ENCODE measurements around the gene SRP14.
A peak's percentile ranks its signal among the peaks of the same experiment; 100 is the strongest.

SRP14 gene

GRCh38 chr15:40080847-40081246 lies 41.9 kb upstream of the SRP14 start:
- Histone ChIP-seq H4K91ac (ENCODE audit: low read depth, low read length, poor library complexity) (no peak overlapping the region), H3K9ac (ENCODE audit: low read depth, low read length, poor library complexity) (no peak overlapping the region), H3K27me3 (ENCODE audit: control insufficient read depth in 3 of 3, insufficient read depth in 3 of 3, low read depth in 1 of 3, low read length in 3 of 3) (peaks cover 0 to 11% (median 0%) of the 10 kb centered on the region in 3 experiments), H2AK5ac (ENCODE audit: low read depth, low read length) (no peak overlapping the region), H2BK120ac (ENCODE audit: low read depth, low read length) (no peak overlapping the region), H3K14ac (ENCODE audit: low read length) (no peak overlapping the region), H2BK5ac (ENCODE audit: low read length) (no peak overlapping the region), H2BK15ac (ENCODE audit: low read length) (no peak overlapping the region), H3K4me2 (ENCODE audit: insufficient read depth, low read length, poor library complexity, severe bottlenecking) (no peak overlapping the region), H3K4me3 (ENCODE audit: low read length in 2 of 2) (no peak overlapping the region), H2AFZ (ENCODE audit: low read length) (peak overlapping the region; percentile 9), H2BK12ac (ENCODE audit: low read length) (no peak overlapping the region), H3K4me1 (ENCODE audit: control insufficient read depth in 2 of 2, insufficient read depth in 1 of 2, low read depth in 1 of 2, low read length in 2 of 2) (peaks cover 13 to 21% of the 10 kb centered on the region in 2 donors), H4K8ac (ENCODE audit: low read depth, low read length) (no peak overlapping the region), H3K23ac (ENCODE audit: low read depth, low read length, poor library complexity) (no peak overlapping the region), H3K36me3 (replicated peaks in 1 of 2; ENCODE audit: control insufficient read depth in 2 of 2, insufficient read depth in 2 of 2, low read length in 2 of 2) (no peaks in the 10 kb centered on the region), H3K9me3 (replicated peaks in 1 of 2; ENCODE audit: control insufficient read depth in 2 of 2, insufficient read depth in 1 of 2, low read depth in 1 of 2, low read length in 2 of 2) (peaks cover 0 to 2% of the 10 kb centered on the region in 2 donors), H3K4ac (ENCODE audit: low read length) (no peak overlapping the region), H3K27ac (replicated peaks; ENCODE audit: low read length) (no peak overlapping the region), H3K79me1 (ENCODE audit: low read depth, low read length) (no peaks in the 10 kb centered on the region), H3K18ac (ENCODE audit: low read length) (no peak overlapping the region)
- DNase-seq (ENCODE audit: low spot score): no peak
- no CpG with 5 or more reads among the region's 5 CpGs for WGBS, 2 donors (ENCODE audit: extremely low coverage in 2 of 2, insufficient read length in 2 of 2, insufficient replicate concordance in 1 of 2)

GRCh38 chr15:40080104-40080503 lies 41.1 kb upstream of the SRP14 start:
- Histone ChIP-seq H3K4ac (ENCODE audit: low read length) (no peak overlapping the region), H3K4me2 (ENCODE audit: insufficient read depth, low read length, poor library complexity, severe bottlenecking) (no peak overlapping the region), H3K4me1 (ENCODE audit: control insufficient read depth in 2 of 2, insufficient read depth in 1 of 2, low read depth in 1 of 2, low read length in 2 of 2) (peaks cover 15 to 21% of the 10 kb centered on the region in 2 donors), H2BK5ac (ENCODE audit: low read length) (no peak overlapping the region), H3K23ac (ENCODE audit: low read depth, low read length, poor library complexity) (no peak overlapping the region), H3K9ac (ENCODE audit: low read depth, low read length, poor library complexity) (no peak overlapping the region), H4K8ac (ENCODE audit: low read depth, low read length) (no peak overlapping the region), H3K27me3 (ENCODE audit: control insufficient read depth in 3 of 3, insufficient read depth in 3 of 3, low read depth in 1 of 3, low read length in 3 of 3) (peaks cover 0 to 11% (median 0%) of the 10 kb centered on the region in 3 experiments), H2AK5ac (ENCODE audit: low read depth, low read length) (no peak overlapping the region), H4K91ac (ENCODE audit: low read depth, low read length, poor library complexity) (no peak overlapping the region), H3K14ac (ENCODE audit: low read length) (no peak overlapping the region), H3K36me3 (replicated peaks in 1 of 2; ENCODE audit: control insufficient read depth in 2 of 2, insufficient read depth in 2 of 2, low read length in 2 of 2) (no peaks in the 10 kb centered on the region), H3K27ac (replicated peaks; ENCODE audit: low read length) (no peak overlapping the region), H3K18ac (ENCODE audit: low read length) (no peak overlapping the region), H2BK12ac (ENCODE audit: low read length) (no peak overlapping the region), H2BK15ac (ENCODE audit: low read length) (no peak overlapping the region), H3K9me3 (replicated peaks in 1 of 2; ENCODE audit: control insufficient read depth in 2 of 2, insufficient read depth in 1 of 2, low read depth in 1 of 2, low read length in 2 of 2) (peaks cover 0 to 2% of the 10 kb centered on the region in 2 donors), H3K79me1 (ENCODE audit: low read depth, low read length) (no peaks in the 10 kb centered on the region), H2BK120ac (ENCODE audit: low read depth, low read length) (no peak overlapping the region), H2AFZ (ENCODE audit: low read length) (no peak overlapping the region), H3K4me3 (ENCODE audit: low read length in 2 of 2) (no peak overlapping the region)
- DNase-seq (ENCODE audit: low spot score): no peak
- no CpG with 5 or more reads among the region's 1 CpG for WGBS, 2 donors (ENCODE audit: extremely low coverage in 2 of 2, insufficient read length in 2 of 2, insufficient replicate concordance in 1 of 2)

- Histone ChIP-seq H3K27me3 (ENCODE audit: control insufficient read depth in 3 of 3, insufficient read depth in 3 of 3, low read depth in 1 of 3, low read length in 3 of 3) (peaks cover 0 to 8% (median 0%) of the 10 kb centered on the region in 3 experiments), H2AFZ (ENCODE audit: low read length) (no peak overlapping the region), H2BK5ac (ENCODE audit: low read length) (no peak overlapping the region), H3K36me3 (replicated peaks in 1 of 2; ENCODE audit: control insufficient read depth in 2 of 2, insufficient read depth in 2 of 2, low read length in 2 of 2) (no peaks in the 10 kb centered on the region), H3K4me1 (ENCODE audit: control insufficient read depth in 2 of 2, insufficient read depth in 1 of 2, low read depth in 1 of 2, low read length in 2 of 2) (peaks cover 15 to 21% of the 10 kb centered on the region in 2 donors), H3K18ac (ENCODE audit: low read length) (no peak overlapping the region), H2AK5ac (ENCODE audit: low read depth, low read length) (no peak overlapping the region), H3K9me3 (replicated peaks in 1 of 2; ENCODE audit: control insufficient read depth in 2 of 2, insufficient read depth in 1 of 2, low read depth in 1 of 2, low read length in 2 of 2) (peaks cover 0 to 2% of the 10 kb centered on the region in 2 donors), H3K9ac (ENCODE audit: low read depth, low read length, poor library complexity) (no peak overlapping the region), H3K27ac (replicated peaks; ENCODE audit: low read length) (no peak overlapping the region), H3K79me1 (ENCODE audit: low read depth, low read length) (no peaks in the 10 kb centered on the region), H2BK15ac (ENCODE audit: low read length) (no peak overlapping the region), H4K8ac (ENCODE audit: low read depth, low read length) (no peak overlapping the region), H3K14ac (ENCODE audit: low read length) (no peak overlapping the region), H3K4ac (ENCODE audit: low read length) (no peak overlapping the region), H4K91ac (ENCODE audit: low read depth, low read length, poor library complexity) (no peak overlapping the region), H2BK120ac (ENCODE audit: low read depth, low read length) (no peak overlapping the region), H3K4me3 (ENCODE audit: low read length in 2 of 2) (no peak overlapping the region), H3K23ac (ENCODE audit: low read depth, low read length, poor library complexity) (no peak overlapping the region), H2BK12ac (ENCODE audit: low read length) (no peak overlapping the region), H3K4me2 (ENCODE audit: insufficient read depth, low read length, poor library complexity, severe bottlenecking) (no peak overlapping the region)
- no peak for DNase-seq (ENCODE audit: low spot score)
- WGBS, 2 donors (ENCODE audit: extremely low coverage in 2 of 2, insufficient read length in 2 of 2, insufficient replicate concordance in 1 of 2): no CpG with 5 or more reads among the region's 6 CpGs
These were observed 40.5 kb upstream of the SRP14 start for GRCh38 chr15:40079456-40079855.

- H2AFZ ChIP-seq (ENCODE audit: low read length): peak overlapping the region; percentile 23
- H3K79me1 ChIP-seq (ENCODE audit: low read depth, low read length): no peaks in the 10 kb centered on the region
- no CpG with 5 or more reads among the region's 18 CpGs for WGBS, 2 donors (ENCODE audit: extremely low coverage in 2 of 2, insufficient read length in 2 of 2, insufficient replicate concordance in 1 of 2)
- no peak overlapping the region for H3K27ac ChIP-seq (replicated peaks; ENCODE audit: low read length)
- peak overlapping the region; percentile 44 for H3K18ac ChIP-seq (ENCODE audit: low read length)
- H4K91ac ChIP-seq (ENCODE audit: low read depth, low read length, poor library complexity): no peak overlapping the region
- H2BK15ac ChIP-seq (ENCODE audit: low read length): peak overlapping the region; percentile 9
- H3K9ac ChIP-seq (ENCODE audit: low read depth, low read length, poor library complexity): no peak overlapping the region
- no peak overlapping the region for H3K14ac ChIP-seq (ENCODE audit: low read length)
- H3K9me3 ChIP-seq (replicated peaks in 1 of 2; ENCODE audit: control insufficient read depth in 2 of 2, insufficient read depth in 1 of 2, low read depth in 1 of 2, low read length in 2 of 2): peaks cover 0 to 2% of the 10 kb centered on the region in 2 donors
- no peak overlapping the region for H2AK5ac ChIP-seq (ENCODE audit: low read depth, low read length)
- no peak overlapping the region for H2BK12ac ChIP-seq (ENCODE audit: low read length)
- peaks cover 0 to 4% (median 0%) of the 10 kb centered on the region in 3 experiments for H3K27me3 ChIP-seq (ENCODE audit: control insufficient read depth in 3 of 3, insufficient read depth in 3 of 3, low read depth in 1 of 3, low read length in 3 of 3)
- H3K23ac ChIP-seq (ENCODE audit: low read depth, low read length, poor library complexity): no peak overlapping the region
- DNase-seq (ENCODE audit: low spot score): no peak
- no peak overlapping the region for H2BK5ac ChIP-seq (ENCODE audit: low read length)
- H3K4me1 ChIP-seq (ENCODE audit: control insufficient read depth in 2 of 2, insufficient read depth in 1 of 2, low read depth in 1 of 2, low read length in 2 of 2): peaks cover 0 to 3% of the 10 kb centered on the region in 2 donors
- H4K8ac ChIP-seq (ENCODE audit: low read depth, low read length): no peak overlapping the region
- H3K4me2 ChIP-seq (ENCODE audit: insufficient read depth, low read length, poor library complexity, severe bottlenecking): no peak overlapping the region
- no peaks in the 10 kb centered on the region for H3K36me3 ChIP-seq (replicated peaks in 1 of 2; ENCODE audit: control insufficient read depth in 2 of 2, insufficient read depth in 2 of 2, low read length in 2 of 2)
- no peak overlapping the region for H3K4ac ChIP-seq (ENCODE audit: low read length)
- no peak overlapping the region for H2BK120ac ChIP-seq (ENCODE audit: low read depth, low read length)
- H3K4me3 ChIP-seq (ENCODE audit: low read length in 2 of 2): no peak overlapping the region
These were observed 36.5 kb upstream of the SRP14 start for GRCh38 chr15:40075298-40076044.
